ENCODE results near the gene PTCD2.
A peak's percentile ranks its signal among the peaks of the same experiment; 100 is the strongest.
"Not testable (repeated sequence)": the region's sequence is repeated elsewhere in the genome, so short reads cannot be mapped to it uniquely, and the experiment has no call there.

Gene PTCD2

DNA sequence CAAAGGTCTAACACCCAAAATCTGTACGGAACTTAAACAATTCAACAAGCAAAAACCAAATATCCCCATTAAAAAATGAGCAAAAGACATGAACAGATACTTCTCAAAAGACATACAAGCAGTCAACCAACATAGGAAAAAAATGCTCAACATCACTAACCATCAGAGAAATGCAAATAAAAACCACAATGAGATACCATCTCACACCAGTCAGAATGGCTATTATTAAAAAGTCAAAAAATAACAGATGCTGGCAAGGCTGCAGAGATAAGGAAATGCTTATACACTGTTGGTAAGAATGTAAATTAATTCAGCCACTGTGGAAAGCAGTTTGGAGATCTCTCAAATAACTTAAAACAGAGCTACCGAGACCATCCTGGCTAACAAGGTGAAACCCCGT is 22.0 kb upstream of the PTCD2 start:
- DNase-seq = not testable (repeated sequence)

DNA sequence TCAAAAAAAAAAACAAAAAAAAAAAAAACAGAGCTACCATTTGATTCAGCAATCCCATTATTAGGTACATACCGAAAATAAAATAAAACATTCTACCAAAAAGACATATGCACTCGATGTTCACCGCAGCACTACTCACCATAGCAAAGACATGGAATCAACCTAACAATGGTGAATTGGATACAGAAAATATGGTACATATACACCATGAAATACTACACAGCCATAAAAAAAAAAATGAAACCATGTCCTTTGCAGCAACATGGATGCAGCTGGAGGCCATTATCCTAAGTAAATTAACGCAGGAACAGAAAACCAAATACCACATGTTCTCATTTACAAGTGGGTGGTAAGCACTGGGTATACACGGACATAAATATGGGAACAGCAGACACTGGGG is 21.5 kb upstream of the PTCD2 start:
- DNase-seq = no peak

- DNase-seq = no peak
These were observed 19.4 kb upstream of the PTCD2 start for GRCh38 chr5:72300590-72301339.

DNA sequence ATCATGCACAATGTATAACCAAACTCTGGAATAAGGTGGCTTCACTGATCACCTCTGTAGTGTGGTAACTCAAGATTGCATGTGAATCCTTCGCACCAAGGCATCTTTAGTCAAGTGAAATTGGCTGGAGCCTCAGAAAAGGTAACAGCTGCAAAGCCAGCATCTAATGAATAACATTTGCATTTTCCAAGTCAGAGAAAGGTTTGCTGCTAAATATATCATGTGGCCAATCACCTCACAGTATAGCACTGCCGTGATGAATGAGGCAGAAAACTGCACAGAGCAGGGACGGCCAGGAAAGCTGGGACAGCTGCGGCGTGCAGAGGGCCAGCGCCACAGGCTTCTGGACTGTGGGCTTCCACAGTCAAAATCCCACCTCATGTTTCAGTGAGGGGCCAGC is 18.6 kb upstream of the PTCD2 start:
- DNase-seq = no peak

GRCh38 chr5:72302171-72302570 is 18.0 kb upstream of the PTCD2 start:
- DNase-seq = no peak

DNA sequence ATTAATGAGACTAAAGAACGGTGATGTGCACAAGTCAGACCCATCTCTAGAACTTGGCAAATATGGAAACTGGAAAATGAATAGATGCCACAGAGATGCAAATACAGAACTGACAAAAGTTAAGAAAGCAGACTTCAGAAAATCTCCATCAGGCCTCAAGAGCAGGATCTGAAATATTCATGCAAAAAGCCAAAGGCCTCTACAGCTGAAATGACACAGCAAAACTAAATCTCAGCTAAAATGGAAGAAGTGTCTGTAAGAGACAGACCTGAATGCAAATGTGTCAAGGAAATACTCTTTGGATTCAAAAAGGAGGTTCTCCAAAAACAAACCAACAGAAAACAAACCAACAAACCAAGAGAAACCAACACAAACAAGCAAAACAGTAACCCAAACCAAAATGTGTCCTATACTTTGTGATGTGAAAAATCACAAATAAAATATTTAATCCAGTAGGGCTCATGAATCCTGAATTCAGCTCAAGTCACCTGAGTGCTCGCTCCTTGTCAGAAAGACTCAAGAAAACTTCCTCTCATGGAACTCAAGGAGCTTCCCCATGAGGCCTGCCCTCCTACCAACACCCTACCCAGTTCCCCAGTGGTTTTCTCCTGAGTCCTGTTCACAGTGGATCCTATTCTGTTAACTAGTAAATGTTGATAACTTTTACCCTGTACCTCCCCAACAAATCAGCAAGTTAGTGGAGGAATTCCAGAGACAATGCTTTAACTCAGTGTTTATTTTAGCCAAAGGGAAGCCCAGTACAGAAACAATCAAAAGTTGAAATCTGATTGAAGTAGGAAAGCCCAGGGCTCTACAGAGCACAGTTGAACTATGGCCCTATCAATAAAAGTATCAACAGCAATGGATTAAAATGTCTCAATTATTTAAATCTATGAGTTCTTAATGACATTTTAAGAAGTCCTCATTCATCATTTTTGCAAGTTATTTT is 14.7 kb upstream of the PTCD2 start:
- no peak for DNase-seq

DNA sequence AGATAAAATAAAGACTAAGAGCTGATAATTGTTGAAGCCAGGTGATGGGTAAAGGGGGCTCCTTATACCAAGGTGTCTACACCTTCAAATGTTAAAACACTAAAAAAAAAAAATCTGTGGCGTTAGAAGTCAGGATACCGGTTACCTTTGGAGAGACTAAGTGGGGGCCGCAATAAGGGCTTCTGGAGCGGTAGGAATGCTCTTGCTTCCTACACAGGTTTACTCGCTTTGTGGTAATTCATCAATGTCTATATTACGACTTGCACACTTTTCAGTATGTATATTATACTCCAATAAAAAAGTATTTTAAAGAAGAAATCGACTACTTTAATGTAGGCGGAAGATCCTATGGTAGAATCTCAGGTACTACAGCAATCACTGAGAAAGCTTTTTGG is 12.6 kb upstream of the PTCD2 start:
- DNase-seq = no peak

- DNase-seq = peak; percentile 98
These were observed 12.0 kb upstream of the PTCD2 start for GRCh38 chr5:72307968-72308852.

GRCh38 chr5:72308853-72309191 is 11.4 kb upstream of the PTCD2 start:
- DNase-seq = no peak

DNA sequence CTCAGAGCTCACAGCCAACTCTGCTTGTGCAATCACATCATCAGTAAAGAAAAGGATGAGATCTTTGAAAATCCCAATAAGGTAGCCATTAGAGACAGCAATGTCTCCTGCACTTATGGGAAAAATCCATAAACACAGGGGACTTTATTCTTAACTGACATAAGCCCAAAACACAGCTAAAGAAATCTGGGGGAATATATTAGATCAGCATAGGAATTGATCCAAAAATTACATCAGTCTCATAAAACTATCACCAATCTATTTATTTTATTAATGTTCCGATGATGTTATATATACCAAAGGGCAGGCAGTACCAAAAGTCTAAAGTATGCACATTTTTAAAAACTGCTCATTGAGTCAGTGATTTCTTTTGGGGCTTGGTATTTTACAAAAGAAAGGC is 7.0 kb upstream of the PTCD2 start:
- no peak for DNase-seq

DNA sequence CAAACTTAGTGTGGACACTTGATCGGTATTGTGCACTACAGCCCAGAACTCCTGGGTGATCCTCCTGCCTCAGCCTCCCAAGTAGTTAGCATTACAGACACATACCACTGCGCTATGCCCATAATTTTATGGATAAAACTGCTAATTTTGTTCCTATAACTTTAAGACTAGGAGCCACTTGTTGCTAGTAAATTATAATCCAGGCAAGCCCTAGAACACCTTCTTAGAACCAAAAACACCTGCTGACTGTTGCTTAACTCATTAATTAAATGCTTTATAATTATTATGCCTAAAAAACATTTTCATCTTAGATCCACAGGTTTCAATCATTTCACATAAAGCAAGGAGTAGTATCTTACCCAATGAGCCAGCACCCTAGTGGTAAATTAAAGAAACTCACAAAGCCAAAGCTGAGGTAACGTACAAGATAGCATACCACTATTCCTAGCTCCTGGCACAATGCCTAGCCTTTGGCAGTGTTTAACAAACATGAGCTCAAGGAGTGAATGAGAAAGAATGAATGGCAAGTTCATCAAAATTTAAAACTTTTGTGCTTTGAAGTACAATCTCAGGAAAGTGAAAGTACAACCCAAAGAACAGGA is 5.5 kb upstream of the PTCD2 start:
- DNase-seq = peak; percentile 59

- not testable (repeated sequence) for DNase-seq
These were observed 668 bp upstream of the PTCD2 start for GRCh38 chr5:72319435-72319975.

- no peak for DNase-seq
These were observed 4.1 kb downstream of the PTCD2 start for GRCh38 chr5:72324189-72324825.

DNA sequence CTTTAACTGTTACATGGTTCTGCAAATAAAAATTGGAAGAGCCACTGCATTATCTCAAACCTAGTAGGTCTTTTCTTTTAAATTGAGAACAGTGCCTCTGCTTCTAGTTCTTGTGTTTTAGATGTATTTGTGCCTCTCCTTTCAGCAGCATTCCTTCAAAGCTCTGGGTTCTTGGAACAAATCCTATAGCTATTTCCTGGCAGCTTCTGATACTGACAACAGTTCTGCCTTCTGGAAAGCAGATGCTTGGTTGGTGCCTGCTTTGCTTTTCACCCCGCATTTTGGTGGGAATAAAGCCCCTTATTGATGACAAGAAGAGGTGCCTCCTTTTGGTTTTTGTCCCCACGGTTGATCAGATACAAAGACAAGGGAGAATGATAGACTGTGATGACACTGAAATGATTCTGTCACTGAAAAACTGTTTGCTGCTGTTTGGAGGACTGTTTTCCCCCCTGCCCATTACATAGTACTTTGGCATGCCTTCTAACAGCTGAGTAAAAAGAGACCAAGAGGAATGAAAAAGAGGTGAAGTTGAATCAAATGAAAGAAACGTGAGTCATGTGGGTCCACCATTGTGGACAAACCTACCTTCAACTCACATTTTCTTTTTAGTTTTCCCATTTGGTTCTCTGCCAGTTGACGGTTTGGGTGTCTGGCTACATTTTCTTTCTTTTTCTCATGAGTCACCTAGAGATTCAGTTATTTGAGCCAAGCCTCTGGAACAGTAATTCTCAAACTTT is 5.6 kb downstream of the PTCD2 start:
- peak; percentile 89 for DNase-seq

DNA sequence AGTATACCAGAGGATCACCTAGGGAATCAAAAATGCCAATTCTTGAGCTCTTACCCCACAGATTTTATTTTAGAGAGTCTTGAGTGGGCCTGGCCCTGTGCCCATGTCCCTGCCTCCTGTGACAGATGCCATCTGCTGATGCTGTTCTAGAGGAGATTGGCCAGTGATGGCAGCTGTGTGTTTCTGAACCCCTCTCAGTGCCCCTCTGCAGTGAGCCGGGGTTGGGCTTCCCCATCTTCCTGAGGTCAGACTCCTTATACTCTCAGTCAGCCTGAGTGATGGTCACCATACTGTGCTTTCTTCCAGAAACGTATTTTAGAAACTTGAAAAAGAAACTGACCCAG is 6.1 kb downstream of the PTCD2 start:
- DNase-seq = no peak

GRCh38 chr5:72328172-72328571 is 8.0 kb downstream of the PTCD2 start:
- DNase-seq = no peak

GRCh38 chr5:72330712-72331111 is 10.5 kb downstream of the PTCD2 start:
- DNase-seq = no peak

DNA sequence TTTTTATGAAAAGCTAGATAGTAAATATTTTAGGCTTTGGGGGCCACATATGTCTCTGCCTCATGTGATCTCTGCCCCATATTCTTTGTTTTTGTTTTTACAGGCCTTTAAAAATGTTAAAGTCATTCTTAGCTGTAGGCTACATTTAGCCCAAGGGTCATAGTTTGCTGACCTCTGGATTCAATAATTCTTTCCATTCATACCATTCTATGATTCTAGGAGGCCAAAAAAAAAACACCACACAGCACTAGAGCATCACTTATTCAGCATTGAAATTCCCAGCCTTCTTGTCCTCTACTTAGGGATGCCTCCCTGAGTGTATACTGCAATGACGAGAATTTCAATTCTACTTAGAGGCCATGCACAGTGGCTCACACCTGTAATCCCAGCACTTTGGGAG is 17.0 kb downstream of the PTCD2 start:
- DNase-seq = no peak

GRCh38 chr5:72338689-72339209 is 18.6 kb downstream of the PTCD2 start:
- no peak for DNase-seq

DNA sequence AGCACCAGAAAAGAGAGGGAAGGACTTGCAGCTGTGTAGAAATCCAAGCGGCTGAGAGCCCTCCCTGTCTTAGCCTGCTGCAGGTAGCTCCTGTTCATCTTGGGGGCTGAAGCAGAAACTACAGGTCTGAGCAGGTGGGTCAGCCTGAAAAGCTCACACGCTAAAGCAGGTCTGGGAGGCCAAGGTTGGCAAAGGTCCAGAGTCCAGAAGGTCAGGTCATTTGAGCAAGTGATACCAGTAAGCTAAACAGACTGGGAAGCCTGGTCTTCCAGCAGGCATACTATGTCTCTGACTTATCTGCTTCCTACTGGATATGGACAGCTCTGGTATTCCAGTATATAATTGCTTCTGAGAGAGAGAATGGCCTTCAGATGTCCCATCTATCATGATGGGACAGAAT is 26.2 kb downstream of the PTCD2 start:
- no peak for DNase-seq

GRCh38 chr5:72347801-72348308 is 27.7 kb downstream of the PTCD2 start:
- peak; percentile 94 for DNase-seq
